Breast epithelium (tissue), 4 donors: ENCODE data around the gene SDK1. TPM values are rescaled to one million over a fixed set of nuclear protein-coding genes. Genes with fewer than 3 reads are reported as not detected.

Experiments
- DNase-seq, 2 donors: peaks; one replicate each; pipeline ENCODE4 v3.0.0-alpha.2; 2019; ENCODE audit warnings: low spot score in 2 of 2
- H3K27ac ChIP-seq, 2 donors: fragments of 200-600 bp; sonication (generic) in 1 of 2; one replicate each; pipeline ENCODE4 v1.5.1; 2016 to 2019; ENCODE audit warnings: mild to moderate bottlenecking in 1 of 2
- H3K27me3 ChIP-seq, 2 donors: fragments of 200-600 bp; sonication (generic) in 1 of 2; one replicate each; pipeline versions ENCODE4 v1.5.1 to v1.6.0; 2017 to 2019; ENCODE audit warnings: control low read depth in 1 of 2, mild to moderate bottlenecking in 1 of 2
- H3K36me3 ChIP-seq: fragments of 200-600 bp; one replicate; pipeline ENCODE4 v1.5.1; 2019
- H3K4me1 ChIP-seq, 2 donors: fragments of 200-600 bp; sonication (generic); one replicate each; pipeline ENCODE4 v1.5.1; 2016 to 2019; ENCODE audit warnings: control low read depth in 1 of 2
- H3K4me3 ChIP-seq, 3 donors: fragments of 200-600 bp; sonication (generic); 1 replicate in 2 of 3; 2 replicates in 1 of 3; pipeline ENCODE4 v1.5.1; 2016 to 2019; ENCODE audit warnings: mild to moderate bottlenecking in 3 of 3, moderate library complexity in 2 of 3
- H3K9me3 ChIP-seq, 2 donors: fragments of 200-600 bp; sonication (generic) in 1 of 2; one replicate each; pipeline ENCODE4 v1.5.1; 2016 to 2019; ENCODE audit warnings: control low read depth in 1 of 2
- POLR2A ChIP-seq: fragments of 450-650 bp; IDR thresholded peaks from one replicate; pipeline ENCODE4 v1.6.1; 2016; ENCODE audit warnings: antibody characterized with exemption, mild to moderate bottlenecking, moderate library complexity
- POLR2AphosphoS5 ChIP-seq, 3 donors: sonication (generic); formaldehyde crosslinking; IDR thresholded peaks; one replicate each; pipeline ENCODE4 v1.6.1; 2017; ENCODE audit warnings: antibody characterized with exemption in 3 of 3
- intact Hi-C: fragments of 100-400 bp; cut with DNase I; formaldehyde crosslinking; loops from one replicate; pipeline ENCODE4 v1.15.1; 2023; ENCODE audit warnings: low total_unique reads
- total RNA-seq, 3 donors: library from RNA; depleted of rRNA; stranded (reverse); fragments of >200 nt; gene quantifications; one replicate each; pipeline ENCODE4 v1.1.0, GENCODE V29; 2016
- TF ChIP-seq, protein P1 (sequence below), 3 donors: fragments of 450-650 bp; IDR thresholded peaks; one replicate each; pipeline ENCODE4 v1.5.1; 2016 to 2017; ENCODE audit warnings: antibody characterized with exemption in 3 of 3, mild to moderate bottlenecking in 3 of 3, moderate library complexity in 3 of 3

The SDK1 gene
- total RNA-seq, 3 donors from 2014 or later, result 3.7 to 18.2 (median 6.6) TPM

DNA sequence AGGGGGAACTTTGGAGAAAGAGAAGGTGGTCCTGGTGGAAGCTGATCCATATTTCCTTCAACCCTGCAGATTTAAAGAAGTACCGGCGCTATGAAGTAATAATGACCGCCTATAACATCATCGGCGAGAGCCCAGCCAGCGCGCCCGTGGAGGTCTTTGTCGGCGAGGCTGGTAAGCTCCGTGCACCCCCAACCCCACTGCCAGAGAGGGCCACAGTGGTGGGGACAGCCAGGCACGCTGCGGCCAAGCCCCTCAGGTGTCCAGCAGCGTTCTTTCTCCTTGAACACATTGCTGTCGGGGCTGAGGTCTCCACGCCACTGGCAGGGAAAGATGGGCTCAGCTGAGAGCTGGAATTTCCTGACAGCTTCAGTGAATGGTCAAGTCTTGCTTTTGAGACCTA is 877.4 kb downstream of the SDK1 start:
- Histone ChIP-seq H3K36me3 (no peaks in the 10 kb centered on the region), H3K4me1 (no peaks in the 10 kb centered on the region), H3K27ac (no peak overlapping the region), H3K4me3 (no peak overlapping the region), H3K27me3 (no peaks in the 10 kb centered on the region), H3K9me3 (no peaks in the 10 kb centered on the region)
- DNase-seq, result no peak
- TF ChIP-seq POLR2A (no peak), POLR2AphosphoS5 (IDR thresholded peaks at IDR 0.05) (no peak)
- TF ChIP-seq, protein P1, sequence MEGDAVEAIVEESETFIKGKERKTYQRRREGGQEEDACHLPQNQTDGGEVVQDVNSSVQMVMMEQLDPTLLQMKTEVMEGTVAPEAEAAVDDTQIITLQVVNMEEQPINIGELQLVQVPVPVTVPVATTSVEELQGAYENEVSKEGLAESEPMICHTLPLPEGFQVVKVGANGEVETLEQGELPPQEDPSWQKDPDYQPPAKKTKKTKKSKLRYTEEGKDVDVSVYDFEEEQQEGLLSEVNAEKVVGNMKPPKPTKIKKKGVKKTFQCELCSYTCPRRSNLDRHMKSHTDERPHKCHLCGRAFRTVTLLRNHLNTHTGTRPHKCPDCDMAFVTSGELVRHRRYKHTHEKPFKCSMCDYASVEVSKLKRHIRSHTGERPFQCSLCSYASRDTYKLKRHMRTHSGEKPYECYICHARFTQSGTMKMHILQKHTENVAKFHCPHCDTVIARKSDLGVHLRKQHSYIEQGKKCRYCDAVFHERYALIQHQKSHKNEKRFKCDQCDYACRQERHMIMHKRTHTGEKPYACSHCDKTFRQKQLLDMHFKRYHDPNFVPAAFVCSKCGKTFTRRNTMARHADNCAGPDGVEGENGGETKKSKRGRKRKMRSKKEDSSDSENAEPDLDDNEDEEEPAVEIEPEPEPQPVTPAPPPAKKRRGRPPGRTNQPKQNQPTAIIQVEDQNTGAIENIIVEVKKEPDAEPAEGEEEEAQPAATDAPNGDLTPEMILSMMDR (IDR thresholded peaks at IDR 0.05), result no peak
- intact Hi-C loops, result no loop called here

DNA sequence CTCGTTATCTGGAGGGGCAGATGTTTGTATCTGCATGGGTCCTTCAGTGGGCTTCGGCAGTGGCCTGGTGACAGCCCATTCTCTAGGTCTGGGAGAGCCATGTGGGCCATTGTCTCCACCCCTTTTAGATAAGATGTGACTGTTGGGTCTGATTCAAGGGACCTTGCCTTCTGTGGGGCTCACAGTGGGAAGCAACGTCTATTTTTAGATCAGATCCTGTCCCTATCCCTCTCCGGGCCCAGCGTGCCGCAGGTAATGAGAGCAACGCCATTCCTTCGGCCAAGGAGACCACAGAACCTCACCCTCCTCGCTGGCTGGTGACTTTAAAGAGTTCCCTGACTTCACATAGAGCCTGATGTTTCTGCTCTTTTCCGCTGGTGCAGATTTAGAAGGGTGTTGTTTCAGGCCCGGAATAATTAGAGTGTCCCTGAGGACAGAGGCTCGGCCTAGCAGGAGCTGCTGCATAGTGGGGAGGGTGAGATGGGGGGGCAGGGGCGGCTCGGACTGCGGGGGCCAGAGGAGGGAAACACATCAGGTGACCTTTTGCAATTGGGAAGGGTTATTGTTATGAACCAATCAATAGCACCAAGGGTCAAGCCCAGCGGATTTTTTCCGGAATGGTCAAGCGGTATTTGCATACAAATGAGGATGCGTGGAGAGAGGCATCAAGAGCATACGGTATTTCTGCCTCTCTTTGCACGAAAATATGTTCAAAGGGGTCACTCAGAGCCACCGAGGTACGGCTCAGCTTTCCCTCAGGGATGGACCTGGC is 878.0 kb downstream of the SDK1 start:
- no peak overlapping the region for H3K27ac ChIP-seq
- no peaks in the 10 kb centered on the region for H3K27me3 ChIP-seq
- H3K36me3 ChIP-seq, result no peaks in the 10 kb centered on the region
- no peak for DNase-seq
- intact Hi-C loops, result no loop called here
- H3K9me3 ChIP-seq, result no peaks in the 10 kb centered on the region
- H3K4me1 ChIP-seq, result no peaks in the 10 kb centered on the region
- no peak overlapping the region for H3K4me3 ChIP-seq
- TF ChIP-seq, protein P1 (IDR thresholded peaks at IDR 0.05), result no peak
- no peak for TF ChIP-seq POLR2AphosphoS5 (IDR thresholded peaks at IDR 0.05)
- TF ChIP-seq POLR2A, result no peak

DNA sequence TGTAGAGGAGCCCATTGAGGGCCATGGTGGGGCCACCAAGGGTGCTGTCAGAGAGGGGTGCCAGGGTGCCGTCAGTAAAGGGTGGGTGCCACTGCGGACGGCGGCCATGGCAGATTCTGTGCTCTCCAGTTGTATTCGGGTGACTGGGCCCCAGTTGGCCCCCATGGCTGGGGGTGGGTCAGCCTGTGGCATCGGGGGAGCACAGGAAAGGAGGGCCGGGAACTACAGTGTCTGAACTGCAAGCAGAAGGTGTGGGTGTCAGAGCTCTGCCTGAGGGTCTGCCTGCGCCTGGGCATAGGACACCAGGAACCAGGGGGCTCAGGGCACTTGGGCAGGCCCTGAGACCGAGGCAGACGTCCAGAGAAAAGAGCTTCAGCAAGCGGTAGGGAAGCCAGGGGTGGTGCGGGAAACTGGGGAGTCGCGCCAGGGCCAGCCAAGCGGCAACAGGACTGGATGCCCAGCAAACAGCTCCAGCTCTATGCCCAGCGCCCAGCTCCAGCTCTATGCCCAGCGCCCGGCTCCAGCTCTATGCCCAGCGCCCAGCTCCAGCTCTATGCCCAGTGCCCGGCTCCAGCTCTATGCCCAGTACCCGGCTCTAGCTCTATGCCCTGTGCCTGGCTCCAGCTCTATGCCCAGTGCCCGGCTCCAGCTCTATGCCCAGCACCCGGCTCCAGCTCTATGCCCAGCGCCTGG is 878.8 kb downstream of the SDK1 start:
- DNase-seq, result no peak
- TF ChIP-seq, protein P1 (IDR thresholded peaks at IDR 0.05), result no peak
- TF ChIP-seq POLR2AphosphoS5 (IDR thresholded peaks at IDR 0.05) (no peak), POLR2A (no peak)
- H3K9me3 ChIP-seq, result no peaks in the 10 kb centered on the region
- H3K27ac ChIP-seq, result no peak overlapping the region
- H3K27me3 ChIP-seq, result no peaks in the 10 kb centered on the region
- intact Hi-C loops, result no loop called here
- H3K4me1 ChIP-seq, result no peaks in the 10 kb centered on the region
- H3K36me3 ChIP-seq, result no peaks in the 10 kb centered on the region
- no peak overlapping the region for H3K4me3 ChIP-seq

DNA sequence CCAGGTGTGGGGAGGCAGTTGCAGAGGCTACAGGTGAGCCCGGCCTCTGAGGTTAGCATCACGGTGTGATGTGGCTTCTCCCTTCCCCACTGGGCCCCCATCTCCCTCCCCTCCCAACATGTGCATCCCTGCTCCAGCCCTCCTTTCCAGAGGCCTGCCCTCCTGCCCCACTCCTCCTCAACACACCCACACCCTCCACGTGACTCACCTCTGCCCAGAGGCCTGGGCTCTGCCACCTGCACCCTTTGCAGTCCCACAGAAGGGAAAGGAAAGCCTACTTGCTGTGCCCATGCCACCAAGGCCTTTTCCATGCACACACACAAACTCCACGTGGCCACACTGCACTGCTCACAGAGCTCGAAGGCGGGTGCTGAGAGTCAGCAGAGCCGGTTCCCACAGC is 880.4 kb downstream of the SDK1 start:
- intact Hi-C loops, result no loop called here
- no peak overlapping the region for H3K27ac ChIP-seq
- no peak for DNase-seq
- no peaks in the 10 kb centered on the region for H3K27me3 ChIP-seq
- no peaks in the 10 kb centered on the region for H3K4me1 ChIP-seq
- H3K4me3 ChIP-seq, result no peak overlapping the region
- TF ChIP-seq, protein P1 (IDR thresholded peaks at IDR 0.05), result no peak
- no peak for TF ChIP-seq POLR2AphosphoS5 (IDR thresholded peaks at IDR 0.05)
- TF ChIP-seq POLR2A, result no peak
- no peaks in the 10 kb centered on the region for H3K9me3 ChIP-seq
- H3K36me3 ChIP-seq, result no peaks in the 10 kb centered on the region

DNA sequence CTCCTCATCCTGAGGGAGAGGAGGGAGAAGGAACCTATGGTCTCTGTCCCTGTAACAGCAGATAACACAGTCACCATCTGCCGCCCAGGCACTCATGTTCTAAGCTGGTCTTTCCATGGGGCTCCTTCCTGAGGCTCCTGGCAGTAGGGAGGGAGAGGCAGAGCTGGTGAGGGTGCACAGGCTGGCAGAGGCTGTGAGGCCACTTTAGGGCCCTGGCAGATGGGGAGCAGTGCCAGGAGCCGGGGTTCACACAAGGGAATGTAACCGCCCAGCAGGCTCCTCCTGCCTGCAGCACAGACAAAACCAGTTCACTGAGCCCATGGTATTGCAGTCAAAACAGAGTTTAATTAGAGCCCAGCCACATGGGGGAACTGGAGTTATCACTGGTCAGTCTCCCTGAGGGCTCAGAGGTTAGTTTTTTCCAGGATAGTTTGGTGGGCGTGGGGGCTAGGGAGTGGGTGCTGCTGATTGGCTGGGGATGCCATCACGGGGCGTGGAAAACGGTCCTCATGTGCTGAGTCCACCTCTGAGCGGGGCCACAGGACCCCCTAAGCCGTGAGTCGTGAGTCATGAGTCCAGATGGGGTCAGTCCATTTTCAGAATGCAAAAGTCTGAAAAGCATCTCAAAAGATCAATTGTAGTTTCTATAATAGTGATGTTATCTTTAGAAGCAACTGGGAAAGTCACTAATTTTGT is 881.7 kb downstream of the SDK1 start:
- DNase-seq, result no peak
- no peaks in the 10 kb centered on the region for H3K4me1 ChIP-seq
- TF ChIP-seq POLR2A, result no peak
- TF ChIP-seq POLR2AphosphoS5 (IDR thresholded peaks at IDR 0.05), result no peak
- TF ChIP-seq, protein P1 (IDR thresholded peaks at IDR 0.05), result no peak
- no peak overlapping the region for H3K27ac ChIP-seq
- no peaks in the 10 kb centered on the region for H3K27me3 ChIP-seq
- no peaks in the 10 kb centered on the region for H3K36me3 ChIP-seq
- intact Hi-C loops, result no loop called here
- no peak overlapping the region for H3K4me3 ChIP-seq
- no peaks in the 10 kb centered on the region for H3K9me3 ChIP-seq
